Measurements from ENCODE around the gene PLEKHH3.
A peak's percentile ranks its signal among the peaks of the same experiment; 100 is the strongest.

PLEKHH3 gene

GRCh38 chr17:42653179-42654124 is 23.3 kb downstream of the PLEKHH3 start:
- Histone ChIP-seq H3K18ac (ENCODE audit: low read length) (peak overlapping the region; percentile 79), H3K79me1 (ENCODE audit: low read length) (peaks cover 4% of the 10 kb centered on the region), H4K8ac (ENCODE audit: low read depth, low read length) (peak overlapping the region; percentile 91), H3K4me2 (ENCODE audit: low read length) (peak overlapping the region; percentile 57), H3K36me3 (ENCODE audit: control insufficient read depth in 1 of 2, insufficient read depth in 2 of 2, low read length in 2 of 2) (no peaks in the 10 kb centered on the region), H3K23ac (ENCODE audit: low read length) (no peak overlapping the region), H3K14ac (ENCODE audit: low read length) (peak overlapping the region; percentile 84), H3K4ac (ENCODE audit: low read depth, low read length) (no peak overlapping the region), H2BK12ac (ENCODE audit: low read length) (peak overlapping the region; percentile 84), H3K4me3 (ENCODE audit: low read depth, low read length) (no peak overlapping the region), H3K4me1 (ENCODE audit: control insufficient read depth in 1 of 2, insufficient read depth in 2 of 2, low read length in 2 of 2) (peaks cover 4 to 11% of the 10 kb centered on the region in 2 experiments), H4K91ac (ENCODE audit: low read depth, low read length) (peak overlapping the region; percentile 73), H3K9me3 (ENCODE audit: insufficient read depth, low read depth, low read length) (no peaks in the 10 kb centered on the region), H2BK5ac (ENCODE audit: low read depth, low read length, poor library complexity) (peak overlapping the region; percentile 23), H3K27ac (ENCODE audit: low read depth, low read length) (peak overlapping the region; percentile 43), H2AK5ac (ENCODE audit: low read length) (no peak overlapping the region), H4K12ac (ENCODE audit: low read depth, low read length) (peak overlapping the region; percentile 49), H3K9ac (ENCODE audit: low read length) (no peak overlapping the region), H2BK120ac (ENCODE audit: insufficient read depth, low read length, poor library complexity) (peak overlapping the region; percentile 54), H3K79me2 (ENCODE audit: control insufficient read depth, insufficient read depth, low read length, poor library complexity) (no peaks in the 10 kb centered on the region), H2AFZ (ENCODE audit: insufficient read depth, low read length, poor library complexity) (peak overlapping the region; percentile 56), H3K27me3 (ENCODE audit: insufficient read depth, low read length) (no peaks in the 10 kb centered on the region)
- WGBS (ENCODE audit: extremely low coverage, insufficient coverage, insufficient read length), result no CpG with 5 or more reads among the region's 42 CpGs
- peak; percentile 42 to 57 for DNase-seq

DNA sequence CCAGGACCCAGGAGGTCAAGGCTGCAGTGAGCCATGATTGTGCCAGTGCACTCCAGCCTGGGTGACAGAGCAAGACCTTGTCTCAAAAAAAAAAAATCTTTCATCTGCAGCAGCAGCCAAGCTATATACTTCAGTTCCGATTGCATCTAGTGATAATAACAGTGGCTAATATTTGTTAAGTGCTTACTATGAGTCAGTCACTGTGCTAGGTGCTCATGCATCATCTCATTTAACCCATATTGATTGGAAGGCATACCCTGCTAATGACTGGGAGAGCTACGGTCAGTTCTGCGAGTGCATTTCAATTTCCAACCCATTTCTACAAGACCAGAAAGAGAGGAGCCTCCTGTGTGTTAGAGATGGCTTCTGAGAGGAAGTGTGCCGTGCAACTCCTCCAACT is 25.4 kb downstream of the PLEKHH3 start:
- Histone ChIP-seq H3K27me3 (ENCODE audit: insufficient read depth, low read length) (no peaks in the 10 kb centered on the region), H3K36me3 (ENCODE audit: control insufficient read depth in 1 of 2, insufficient read depth in 2 of 2, low read length in 2 of 2) (no peaks in the 10 kb centered on the region), H3K4me2 (ENCODE audit: low read length) (no peak overlapping the region), H2AK5ac (ENCODE audit: low read length) (no peak overlapping the region), H3K79me1 (ENCODE audit: low read length) (peaks cover 4% of the 10 kb centered on the region), H3K14ac (ENCODE audit: low read length) (no peak overlapping the region), H2BK12ac (ENCODE audit: low read length) (no peak overlapping the region), H3K9ac (ENCODE audit: low read length) (no peak overlapping the region), H4K91ac (ENCODE audit: low read depth, low read length) (no peak overlapping the region), H3K9me3 (ENCODE audit: insufficient read depth, low read depth, low read length) (no peaks in the 10 kb centered on the region), H4K8ac (ENCODE audit: low read depth, low read length) (no peak overlapping the region), H2BK5ac (ENCODE audit: low read depth, low read length, poor library complexity) (no peak overlapping the region), H4K12ac (ENCODE audit: low read depth, low read length) (no peak overlapping the region), H3K18ac (ENCODE audit: low read length) (no peak overlapping the region), H3K27ac (ENCODE audit: low read depth, low read length) (no peak overlapping the region), H3K4me1 (ENCODE audit: control insufficient read depth in 1 of 2, insufficient read depth in 2 of 2, low read length in 2 of 2) (peaks cover 4 to 11% of the 10 kb centered on the region in 2 experiments), H2AFZ (ENCODE audit: insufficient read depth, low read length, poor library complexity) (no peak overlapping the region), H3K4ac (ENCODE audit: low read depth, low read length) (no peak overlapping the region), H3K79me2 (ENCODE audit: control insufficient read depth, insufficient read depth, low read length, poor library complexity) (no peaks in the 10 kb centered on the region), H3K4me3 (ENCODE audit: low read depth, low read length) (no peak overlapping the region), H3K23ac (ENCODE audit: low read length) (no peak overlapping the region), H2BK120ac (ENCODE audit: insufficient read depth, low read length, poor library complexity) (no peak overlapping the region)
- no CpG with 5 or more reads among the region's 4 CpGs for WGBS (ENCODE audit: extremely low coverage, insufficient coverage, insufficient read length)
- peak; percentile 23 to 62 for DNase-seq

DNA sequence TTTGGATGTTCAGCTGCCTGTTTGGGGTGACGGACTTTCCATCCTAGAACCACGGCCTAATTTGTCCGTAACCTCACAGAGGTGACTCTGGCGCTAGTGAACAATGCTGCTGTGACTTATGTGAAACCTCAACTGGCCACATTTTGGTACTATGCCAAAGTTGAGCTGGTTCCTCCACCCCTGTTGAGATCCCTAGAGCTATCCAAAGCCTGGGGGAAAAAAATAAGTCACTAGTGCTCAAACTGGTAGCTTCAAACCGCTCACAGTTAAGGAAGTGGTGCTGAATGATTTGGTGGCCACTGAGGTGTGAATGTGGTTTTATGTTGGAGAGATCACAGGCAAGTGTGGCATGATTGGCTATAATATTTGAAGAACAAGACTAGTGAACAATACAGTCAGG is 29.0 kb downstream of the PLEKHH3 start:
- H3K14ac ChIP-seq (ENCODE audit: low read length), result no peak overlapping the region
- H2BK12ac ChIP-seq (ENCODE audit: low read length), result no peak overlapping the region
- no peak overlapping the region for H3K23ac ChIP-seq (ENCODE audit: low read length)
- no peak overlapping the region for H2AK5ac ChIP-seq (ENCODE audit: low read length)
- H3K4me2 ChIP-seq (ENCODE audit: low read length), result no peak overlapping the region
- no peak overlapping the region for H4K8ac ChIP-seq (ENCODE audit: low read depth, low read length)
- no peak overlapping the region for H2BK120ac ChIP-seq (ENCODE audit: insufficient read depth, low read length, poor library complexity)
- no peak for DNase-seq
- H3K9me3 ChIP-seq (ENCODE audit: insufficient read depth, low read depth, low read length), result no peaks in the 10 kb centered on the region
- H4K12ac ChIP-seq (ENCODE audit: low read depth, low read length), result no peak overlapping the region
- H3K18ac ChIP-seq (ENCODE audit: low read length), result no peak overlapping the region
- H3K79me1 ChIP-seq (ENCODE audit: low read length), result no peaks in the 10 kb centered on the region
- H2AFZ ChIP-seq (ENCODE audit: insufficient read depth, low read length, poor library complexity), result no peak overlapping the region
- no peak overlapping the region for H3K4me3 ChIP-seq (ENCODE audit: low read depth, low read length)
- H3K27ac ChIP-seq (ENCODE audit: low read depth, low read length), result no peak overlapping the region
- no peaks in the 10 kb centered on the region for H3K79me2 ChIP-seq (ENCODE audit: control insufficient read depth, insufficient read depth, low read length, poor library complexity)
- H3K9ac ChIP-seq (ENCODE audit: low read length), result no peak overlapping the region
- no peak overlapping the region for H4K91ac ChIP-seq (ENCODE audit: low read depth, low read length)
- WGBS (ENCODE audit: extremely low coverage, insufficient coverage, insufficient read length), result no CpG with 5 or more reads among the region's 5 CpGs
- no peak overlapping the region for H2BK5ac ChIP-seq (ENCODE audit: low read depth, low read length, poor library complexity)
- H3K4ac ChIP-seq (ENCODE audit: low read depth, low read length), result no peak overlapping the region
- H3K27me3 ChIP-seq (ENCODE audit: insufficient read depth, low read length), result no peaks in the 10 kb centered on the region
- no peaks in the 10 kb centered on the region for H3K4me1 ChIP-seq (ENCODE audit: control insufficient read depth in 1 of 2, insufficient read depth in 2 of 2, low read length in 2 of 2)
- H3K36me3 ChIP-seq (ENCODE audit: control insufficient read depth in 1 of 2, insufficient read depth in 2 of 2, low read length in 2 of 2), result no peaks in the 10 kb centered on the region

DNA sequence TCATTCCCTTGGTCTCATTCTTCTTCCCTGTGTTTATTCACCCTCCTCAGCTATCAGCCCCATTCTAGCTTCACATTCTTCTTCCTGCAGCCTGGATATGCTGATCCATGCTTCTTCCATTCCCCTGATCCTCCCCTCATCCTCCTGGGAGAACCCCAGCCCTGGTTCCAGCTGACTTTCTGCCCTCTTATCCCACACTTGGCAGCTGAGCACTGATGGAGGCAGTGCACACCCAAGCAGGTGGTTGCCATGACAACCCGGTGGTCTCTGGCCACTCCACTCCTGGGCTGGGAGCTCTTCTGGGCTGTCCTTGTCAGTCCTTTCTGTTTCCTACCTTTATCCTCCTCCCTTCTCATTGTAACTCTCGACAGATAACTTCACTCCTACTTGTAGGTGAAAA is 34.5 kb downstream of the PLEKHH3 start:
- no peak overlapping the region for H4K12ac ChIP-seq (ENCODE audit: low read depth, low read length)
- peaks cover 2% of the 10 kb centered on the region for H3K9me3 ChIP-seq (ENCODE audit: insufficient read depth, low read depth, low read length)
- H3K4me2 ChIP-seq (ENCODE audit: low read length), result no peak overlapping the region
- H2AFZ ChIP-seq (ENCODE audit: insufficient read depth, low read length, poor library complexity), result no peak overlapping the region
- H3K23ac ChIP-seq (ENCODE audit: low read length), result no peak overlapping the region
- H3K27ac ChIP-seq (ENCODE audit: low read depth, low read length), result no peak overlapping the region
- H3K14ac ChIP-seq (ENCODE audit: low read length), result no peak overlapping the region
- H3K4me1 ChIP-seq (ENCODE audit: control insufficient read depth in 1 of 2, insufficient read depth in 2 of 2, low read length in 2 of 2), result no peaks in the 10 kb centered on the region
- H4K91ac ChIP-seq (ENCODE audit: low read depth, low read length), result no peak overlapping the region
- H4K8ac ChIP-seq (ENCODE audit: low read depth, low read length), result no peak overlapping the region
- no peak overlapping the region for H2BK120ac ChIP-seq (ENCODE audit: insufficient read depth, low read length, poor library complexity)
- no peak overlapping the region for H3K9ac ChIP-seq (ENCODE audit: low read length)
- no peaks in the 10 kb centered on the region for H3K79me2 ChIP-seq (ENCODE audit: control insufficient read depth, insufficient read depth, low read length, poor library complexity)
- H3K4me3 ChIP-seq (ENCODE audit: low read depth, low read length), result no peak overlapping the region
- H2AK5ac ChIP-seq (ENCODE audit: low read length), result no peak overlapping the region
- H3K4ac ChIP-seq (ENCODE audit: low read depth, low read length), result no peak overlapping the region
- no peak overlapping the region for H2BK12ac ChIP-seq (ENCODE audit: low read length)
- no CpG with 5 or more reads among the region's 2 CpGs for WGBS (ENCODE audit: extremely low coverage, insufficient coverage, insufficient read length)
- H3K18ac ChIP-seq (ENCODE audit: low read length), result no peak overlapping the region
- H3K79me1 ChIP-seq (ENCODE audit: low read length), result no peaks in the 10 kb centered on the region
- H3K27me3 ChIP-seq (ENCODE audit: insufficient read depth, low read length), result no peaks in the 10 kb centered on the region
- no peak for DNase-seq
- no peaks in the 10 kb centered on the region for H3K36me3 ChIP-seq (ENCODE audit: control insufficient read depth in 1 of 2, insufficient read depth in 2 of 2, low read length in 2 of 2)
- no peak overlapping the region for H2BK5ac ChIP-seq (ENCODE audit: low read depth, low read length, poor library complexity)

Data from trophoblast cell (in vitro differentiated cells and primary cell).